HG03175 (cell line): ENCODE data around the gene ZFP64.
"Not testable (repeated sequence)": the region's sequence is repeated elsewhere in the genome, so short reads cannot be mapped to it uniquely, and the experiment has no call there.

Experiments
- ATAC-seq: cut with Tn5 transposase; IDR thresholded peaks from one replicate; pipeline ENCODE4 v1.9.1; 2021; ENCODE audit warnings: mild to moderate bottlenecking, moderate library complexity; ENCODE audit not compliant: unreplicated experiment

Gene ZFP64

DNA sequence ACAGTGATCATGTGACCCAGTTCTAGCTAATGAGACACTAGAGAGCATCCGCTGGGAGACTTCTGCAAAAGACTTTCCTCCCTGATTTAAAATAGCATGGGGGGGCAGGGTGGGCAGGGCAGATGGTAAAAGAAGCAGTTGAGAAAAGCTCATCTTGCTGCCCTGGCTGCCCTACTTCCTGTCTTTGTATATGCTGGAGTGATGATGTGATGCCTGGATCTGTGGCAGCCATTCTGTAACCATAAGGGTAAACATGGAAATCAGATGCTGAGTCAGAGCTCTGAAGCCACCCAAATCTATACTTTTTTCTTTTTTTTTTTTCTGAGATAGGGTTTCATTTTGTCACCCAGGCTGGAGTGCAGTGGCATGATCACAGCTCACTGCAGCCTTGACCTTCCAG lies 25.4 kb downstream of the ZFP64 start:
- ATAC-seq = no peak

DNA sequence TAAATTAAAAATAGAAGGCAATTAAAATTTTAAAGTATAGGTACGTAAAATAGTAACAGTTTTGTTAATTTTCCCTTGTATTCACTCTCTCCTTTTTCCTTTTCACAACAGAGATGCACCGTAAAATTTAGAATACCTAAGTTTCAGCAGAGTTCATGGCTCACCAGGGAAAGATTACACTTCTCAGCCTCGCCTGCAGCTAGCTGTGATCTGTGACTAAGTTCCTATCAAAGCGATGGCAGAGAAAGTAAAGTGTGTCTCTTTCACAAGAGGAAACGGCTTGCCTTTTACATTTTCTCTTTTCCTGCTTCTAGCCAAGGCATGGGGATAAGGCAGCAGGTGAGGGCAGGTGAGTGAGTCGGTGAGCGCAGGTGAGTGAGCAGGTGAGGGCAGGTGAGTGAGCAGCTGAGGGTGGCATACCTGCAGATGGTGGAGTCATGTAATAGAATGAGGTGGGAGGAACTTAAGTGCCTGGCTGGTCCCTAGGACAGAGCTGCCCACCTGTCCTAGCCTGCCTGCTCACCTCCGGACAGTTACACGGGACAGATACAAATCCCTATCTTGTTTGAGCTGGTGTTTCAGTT lies 30.9 kb downstream of the ZFP64 start:
- ATAC-seq = no peak

DNA sequence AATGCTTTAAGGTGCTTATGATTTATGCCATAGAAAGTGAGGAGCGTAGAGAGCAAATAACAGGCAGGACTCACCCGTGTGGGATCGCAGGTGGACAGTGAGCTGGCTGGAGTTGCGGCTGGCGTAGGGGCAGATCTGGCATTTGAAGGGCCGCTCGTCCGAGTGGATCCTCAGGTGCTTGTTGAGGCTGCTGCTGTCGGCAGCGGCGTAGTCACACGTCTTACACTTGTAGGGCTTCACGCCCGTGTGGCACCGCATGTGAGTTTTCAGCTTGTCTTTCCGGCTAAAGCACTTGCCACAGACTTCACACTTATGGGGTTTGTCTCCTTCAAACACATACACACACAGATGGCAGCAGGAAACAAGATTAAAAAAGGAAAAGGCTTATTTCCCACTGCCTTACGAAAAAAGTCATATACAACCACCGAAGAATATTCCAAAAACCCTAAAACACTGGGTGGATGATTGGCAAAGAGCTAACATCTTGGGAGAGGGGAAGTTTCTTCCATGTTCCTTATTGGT lies 31.5 kb downstream of the ZFP64 start:
- ATAC-seq = no peak

DNA sequence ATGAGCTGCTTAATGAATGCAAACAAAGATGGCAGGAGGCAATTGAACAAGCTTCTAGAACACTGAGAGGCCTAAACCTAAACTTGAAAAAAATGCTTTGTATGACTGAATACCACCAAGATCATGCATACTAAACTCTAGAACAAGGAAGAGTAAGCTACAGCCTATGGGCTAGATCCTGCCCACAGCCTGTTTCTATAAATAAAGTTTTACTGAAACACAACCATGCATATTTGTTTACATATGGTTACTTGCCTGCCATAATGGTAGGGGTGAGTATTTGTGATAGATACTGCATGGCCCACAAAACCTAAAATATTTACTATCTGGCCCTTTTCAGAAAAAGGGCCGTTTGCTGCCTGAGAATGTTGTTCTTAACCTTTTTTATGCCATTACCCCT lies 37.0 kb downstream of the ZFP64 start:
- ATAC-seq = no peak

DNA sequence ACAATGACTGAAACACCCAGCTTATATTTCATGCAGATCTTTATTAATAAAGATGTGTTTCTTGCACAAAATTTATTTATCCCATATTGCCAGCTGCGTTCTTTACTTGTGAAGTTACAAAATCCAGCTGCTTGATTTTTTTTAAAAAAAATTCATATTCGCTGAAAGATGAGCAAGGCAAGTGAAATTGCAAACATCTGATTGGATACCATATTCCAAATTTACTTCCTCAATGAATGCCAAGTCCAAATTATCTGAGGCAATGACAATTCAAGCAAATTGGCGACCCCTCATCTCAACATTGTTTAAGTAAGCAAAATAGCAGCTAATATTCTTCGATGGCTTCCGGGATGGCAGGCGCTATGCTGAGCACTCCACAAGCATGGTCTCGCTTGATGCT lies 37.7 kb downstream of the ZFP64 start:
- ATAC-seq = no peak

DNA sequence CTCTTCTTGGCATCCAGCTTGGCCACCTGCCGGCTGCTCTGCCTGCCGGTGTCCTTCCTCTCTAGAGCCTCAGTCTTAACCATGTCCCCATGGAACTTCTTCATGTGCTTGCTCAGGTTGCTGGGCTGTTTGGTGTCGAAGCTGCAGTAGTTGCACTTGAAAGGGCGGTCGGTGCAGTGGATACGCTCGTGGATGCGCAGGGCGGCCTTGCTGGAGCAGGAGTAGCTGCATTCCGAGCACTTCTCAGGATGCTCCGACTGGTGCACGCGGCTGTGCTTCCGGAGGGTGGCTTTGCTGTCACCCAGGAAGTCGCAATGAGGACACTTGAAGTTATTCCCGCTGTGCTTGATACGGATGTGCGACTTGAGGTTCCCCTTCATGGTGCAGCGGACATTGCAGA lies 38.7 kb downstream of the ZFP64 start:
- no peak for ATAC-seq

DNA sequence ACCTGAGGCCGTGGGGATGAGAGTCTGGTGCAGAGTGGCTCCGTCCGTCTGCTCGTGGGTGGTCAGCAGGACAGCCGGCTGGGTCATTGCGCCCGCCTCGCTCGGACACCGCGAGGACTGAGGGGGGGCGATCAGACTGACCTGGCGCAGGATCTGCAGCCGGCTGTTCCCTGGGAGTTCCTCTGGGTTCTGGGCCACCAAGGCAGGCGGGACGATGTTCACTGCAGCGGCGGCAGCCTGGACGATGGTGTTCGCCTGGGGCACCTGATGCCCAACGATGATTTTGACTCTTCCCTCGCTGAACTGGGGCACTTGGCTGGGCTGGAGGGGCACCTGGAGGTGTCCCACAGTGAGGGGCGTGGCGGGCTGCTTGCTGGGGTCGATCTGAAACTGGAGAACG lies 39.2 kb downstream of the ZFP64 start:
- ATAC-seq = no peak

DNA sequence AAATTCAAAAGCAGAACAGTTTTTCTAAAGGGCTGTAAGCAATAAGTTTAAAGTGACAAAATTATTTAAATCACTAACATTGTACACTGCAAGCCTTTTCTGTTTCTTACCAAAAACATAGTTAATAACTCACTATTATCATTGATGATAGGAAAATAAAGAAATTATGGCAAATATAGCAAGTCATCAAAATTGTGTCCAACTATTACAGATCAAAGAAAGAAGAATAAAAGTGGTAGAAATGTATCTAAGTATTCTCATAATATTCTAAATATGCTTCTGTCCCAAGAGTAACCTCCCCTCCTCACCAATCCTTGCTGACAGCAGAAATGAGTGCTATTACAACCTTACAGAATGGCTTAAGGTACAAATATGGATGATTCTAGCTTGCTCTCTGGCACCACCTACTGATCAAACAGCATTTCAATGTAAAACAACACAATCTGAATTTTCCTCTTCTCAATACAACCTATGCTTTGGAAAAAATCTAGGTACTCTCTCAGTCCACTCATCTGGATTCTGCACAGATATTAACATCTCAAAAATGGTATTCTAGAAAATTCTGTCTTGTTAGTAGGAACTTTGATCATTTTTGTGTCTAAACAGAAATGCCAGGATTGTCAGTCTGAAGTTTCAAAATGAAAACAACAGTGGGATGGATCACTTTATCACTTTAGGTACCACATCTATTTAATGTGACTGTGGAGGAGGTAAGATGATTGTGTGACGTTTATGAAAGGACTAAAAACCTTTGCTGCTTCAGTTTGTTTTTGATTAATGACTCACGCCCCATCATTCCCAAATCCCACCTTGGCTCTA lies 40.9 kb downstream of the ZFP64 start:
- peak; percentile 59 for ATAC-seq

DNA sequence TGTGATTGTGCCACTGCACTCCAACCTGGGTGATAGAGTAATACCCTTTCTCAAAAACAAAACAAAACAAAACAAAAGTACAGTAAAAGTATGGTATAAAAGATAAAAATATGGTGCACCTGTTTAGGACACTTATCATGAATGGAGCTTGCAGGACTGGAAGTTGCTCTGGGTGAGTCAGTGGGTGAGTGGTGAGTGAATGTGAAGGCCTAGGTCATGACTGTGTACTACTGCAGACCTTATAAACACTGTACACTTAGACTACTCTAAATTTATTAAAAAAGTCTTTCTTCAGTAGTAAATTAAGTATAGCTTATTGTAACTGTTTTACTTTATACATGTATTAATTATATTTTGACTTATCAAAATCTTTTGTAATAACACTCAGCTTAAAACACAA lies 46.0 kb downstream of the ZFP64 start:
- ATAC-seq = no peak

DNA sequence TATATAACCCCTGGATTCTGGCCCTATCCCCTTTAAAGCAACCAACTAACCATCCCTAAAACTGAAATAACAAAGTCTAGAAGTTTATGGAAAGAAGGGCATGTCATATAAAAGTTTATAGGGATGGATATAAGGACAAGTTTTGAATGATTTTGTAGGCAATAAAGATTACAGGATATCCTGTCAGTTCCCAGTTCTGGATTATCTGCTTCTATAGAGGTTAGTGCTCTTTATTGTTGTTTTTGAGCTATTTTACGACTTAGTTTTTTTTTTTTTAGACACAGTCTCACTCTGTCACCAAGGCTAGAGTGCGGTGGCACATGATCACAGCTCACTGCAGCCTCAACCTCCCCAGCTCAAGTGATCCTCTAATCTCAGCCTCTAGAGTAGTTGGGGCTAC lies 48.3 kb downstream of the ZFP64 start:
- ATAC-seq = no peak

DNA sequence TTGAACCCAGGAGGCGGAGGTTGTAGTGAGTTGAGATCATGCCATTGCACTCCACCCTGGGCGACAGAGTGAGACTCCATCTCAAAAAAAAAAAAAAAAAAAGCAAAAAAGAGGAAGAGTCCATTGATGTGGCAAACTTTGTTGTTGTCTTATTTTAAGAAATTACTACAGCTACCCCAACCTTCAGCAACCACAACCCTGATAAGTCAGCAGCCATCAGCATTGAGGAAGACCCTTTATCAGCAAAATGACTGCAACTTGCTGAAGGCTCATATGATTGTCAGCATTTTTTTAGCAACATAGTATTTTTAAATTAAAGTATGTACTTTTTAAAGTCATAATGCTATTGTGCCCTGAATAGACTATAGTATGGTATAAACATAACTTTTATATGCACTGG lies 48.8 kb downstream of the ZFP64 start:
- ATAC-seq = no peak

DNA sequence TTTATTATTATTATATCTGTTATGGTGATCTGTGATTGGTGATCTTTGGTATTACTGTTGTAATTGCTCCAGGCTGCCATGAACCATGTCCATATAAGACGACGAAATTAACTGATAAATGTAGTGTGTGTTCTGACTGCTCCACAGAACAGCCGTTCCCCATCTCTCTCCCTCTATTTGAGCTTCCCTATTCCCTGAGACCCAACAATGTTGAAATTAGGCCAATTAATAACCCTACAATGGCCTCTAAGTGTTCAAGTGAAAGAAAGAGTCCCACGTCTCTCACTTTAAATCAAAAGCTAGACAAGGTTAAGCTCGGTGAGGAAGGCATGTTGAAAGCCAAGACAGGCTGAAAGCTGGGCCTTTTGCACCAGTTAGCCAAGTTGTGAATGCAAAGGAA lies 51.6 kb downstream of the ZFP64 start:
- ATAC-seq = no peak

DNA sequence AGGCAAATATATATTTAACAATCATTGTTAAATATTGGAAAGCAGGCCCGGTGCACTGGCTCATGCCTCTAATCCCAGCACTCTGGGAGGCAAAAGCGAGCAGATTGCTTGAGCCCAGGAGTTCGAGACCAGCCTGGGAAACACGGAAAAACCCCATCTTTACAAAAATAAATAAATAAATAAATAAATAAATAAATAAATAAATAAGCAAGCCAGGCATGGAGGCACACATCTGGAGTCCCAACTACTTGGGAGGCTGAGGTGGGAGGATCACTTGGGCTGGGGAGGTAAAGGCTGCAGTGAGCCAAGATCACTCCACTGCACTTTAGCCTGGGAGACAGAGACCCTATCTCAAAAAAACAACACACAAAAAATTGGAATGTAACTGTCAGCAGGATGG lies 53.7 kb downstream of the ZFP64 start:
- ATAC-seq = no peak

DNA sequence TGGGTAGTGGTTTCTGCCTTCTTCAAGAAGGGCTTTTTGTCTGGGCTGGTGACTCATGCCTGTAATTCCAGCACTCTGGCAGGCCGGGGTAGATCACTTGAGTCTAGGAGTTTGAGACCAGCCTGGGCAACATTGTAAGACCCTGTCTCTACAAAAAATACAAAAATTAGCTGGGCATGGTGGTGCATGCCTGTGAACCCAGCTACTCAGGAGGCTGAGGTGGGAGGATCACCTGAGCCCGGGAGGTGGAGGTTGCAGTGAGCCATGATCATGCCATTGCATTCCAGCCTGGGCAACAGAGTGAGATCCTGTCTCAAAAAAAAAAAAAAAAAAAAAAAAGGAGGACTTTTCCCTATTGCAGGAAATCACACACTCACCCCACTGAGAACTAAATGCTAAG lies 57.9 kb downstream of the ZFP64 start:
- not testable (repeated sequence) for ATAC-seq

DNA sequence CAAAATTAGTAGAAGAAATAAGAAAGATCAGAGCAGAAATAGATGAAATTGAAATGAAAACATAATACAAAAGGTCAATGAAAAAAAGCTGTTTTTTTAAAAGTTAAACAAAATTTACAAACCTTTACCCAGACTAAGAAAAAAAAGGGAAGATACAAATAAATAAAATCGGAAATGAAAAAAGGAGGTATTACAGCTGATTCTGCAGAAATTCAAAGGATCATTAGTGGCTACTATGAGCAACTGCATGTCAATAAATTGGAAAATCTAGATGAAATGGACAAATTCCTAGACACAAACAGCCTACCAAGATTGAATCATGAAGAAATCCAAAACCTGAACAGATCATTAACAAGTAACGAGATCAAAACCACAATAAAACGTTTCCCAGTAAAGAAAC lies 59.2 kb downstream of the ZFP64 start:
- no peak for ATAC-seq

DNA sequence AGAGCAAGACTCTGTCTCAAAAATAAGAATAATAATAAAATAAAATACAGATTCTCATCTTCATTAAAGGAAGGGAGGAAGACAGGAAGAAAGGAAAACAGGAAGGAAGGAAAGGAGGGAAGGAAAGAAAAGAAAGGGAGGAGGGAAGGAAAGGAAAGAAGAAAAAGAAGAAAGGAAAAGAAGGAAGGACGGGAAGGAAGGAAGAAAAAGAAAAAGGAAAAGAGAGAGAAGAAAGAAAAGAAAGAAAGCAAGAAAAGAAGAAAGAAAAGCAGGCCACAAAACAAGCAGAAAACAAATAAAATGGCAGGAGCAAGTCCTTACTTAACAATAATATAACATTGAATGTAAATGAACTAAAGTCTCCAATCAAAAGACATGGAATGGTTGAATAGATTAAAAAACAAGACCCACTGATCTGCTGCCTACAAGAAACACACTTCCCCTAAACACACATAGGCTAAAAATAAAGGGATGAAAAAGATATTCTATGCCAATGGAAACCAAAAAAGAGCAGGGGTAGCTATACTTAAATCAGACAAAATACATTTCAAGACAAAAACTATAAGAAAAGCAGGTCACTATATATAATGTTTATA lies 60.4 kb downstream of the ZFP64 start:
- ATAC-seq = no peak

DNA sequence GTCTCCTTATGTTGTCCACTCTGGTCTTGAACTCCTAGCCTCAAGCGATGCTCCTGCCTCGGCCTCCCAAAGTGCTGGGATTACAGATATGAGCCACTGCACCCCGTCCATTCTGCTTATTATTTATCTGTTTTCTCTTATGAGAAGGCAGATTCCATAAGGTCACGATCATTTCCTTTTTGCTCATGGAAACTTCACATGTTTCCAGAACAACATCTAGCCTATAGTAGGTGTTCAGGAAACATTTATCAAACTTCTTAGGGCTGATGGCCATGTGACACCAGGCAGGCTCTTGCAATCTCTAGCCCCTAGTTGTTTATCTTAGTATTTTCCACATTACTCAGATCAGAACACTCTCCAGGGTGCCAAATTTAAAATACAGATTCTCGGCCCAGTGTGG lies 61.2 kb downstream of the ZFP64 start:
- ATAC-seq = no peak

DNA sequence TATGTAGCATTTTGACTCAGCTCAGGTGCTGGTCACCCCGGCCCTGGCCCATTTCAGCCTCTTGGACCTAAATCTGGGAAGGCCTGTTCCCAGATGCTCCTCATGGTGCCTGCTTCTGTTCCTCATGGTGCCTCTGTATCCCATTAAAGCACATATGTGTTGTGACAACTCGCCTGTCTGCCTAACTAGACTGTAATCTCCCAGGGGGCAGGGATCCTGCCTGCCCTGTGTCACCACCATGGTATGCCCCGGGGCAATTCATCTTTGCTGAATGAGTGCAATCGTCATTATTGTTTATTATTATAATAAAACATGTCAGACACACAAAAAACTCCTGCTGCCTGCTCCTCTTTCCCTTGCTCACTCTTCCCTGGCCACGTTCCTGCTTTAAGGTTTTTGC lies 62.0 kb downstream of the ZFP64 start:
- no peak for ATAC-seq

DNA sequence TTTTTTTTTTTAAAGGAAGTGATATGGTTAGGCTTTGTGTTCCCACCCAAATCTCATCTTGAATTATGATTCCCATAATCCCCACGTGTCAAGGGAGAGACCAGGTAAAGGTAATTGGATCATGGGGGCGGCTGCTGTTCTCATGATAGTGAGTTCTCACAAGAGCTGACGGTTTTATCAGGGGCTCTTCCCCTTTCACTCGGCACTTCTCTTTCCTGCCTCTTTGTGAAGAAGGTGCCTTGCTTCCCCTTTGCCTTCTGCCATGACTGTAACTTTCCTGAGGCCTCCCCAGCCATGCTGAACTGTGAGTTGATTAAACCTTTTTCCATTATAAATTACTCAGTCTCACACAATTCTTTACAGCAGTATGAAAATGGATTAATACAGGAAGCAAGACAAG lies 64.3 kb downstream of the ZFP64 start:
- ATAC-seq = no peak

DNA sequence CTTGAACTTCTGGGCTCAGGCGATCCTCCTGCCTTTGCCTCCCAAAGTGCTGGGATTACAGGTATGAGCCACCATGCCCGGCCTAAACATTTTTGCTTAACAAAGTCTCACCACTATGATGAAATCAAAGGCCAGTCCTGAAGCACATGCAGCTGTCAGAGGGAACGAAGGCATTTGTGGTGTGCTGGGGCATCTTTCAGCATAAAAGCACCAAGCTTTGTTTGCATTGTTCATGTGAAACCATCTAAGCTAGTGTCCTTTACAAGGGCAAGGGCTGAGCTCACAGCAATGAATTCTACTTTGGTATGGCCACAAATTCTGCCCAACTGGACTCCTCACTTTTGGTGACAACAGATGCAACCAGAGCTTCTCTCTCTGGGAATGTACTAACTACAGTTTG lies 66.8 kb downstream of the ZFP64 start:
- no peak for ATAC-seq

DNA sequence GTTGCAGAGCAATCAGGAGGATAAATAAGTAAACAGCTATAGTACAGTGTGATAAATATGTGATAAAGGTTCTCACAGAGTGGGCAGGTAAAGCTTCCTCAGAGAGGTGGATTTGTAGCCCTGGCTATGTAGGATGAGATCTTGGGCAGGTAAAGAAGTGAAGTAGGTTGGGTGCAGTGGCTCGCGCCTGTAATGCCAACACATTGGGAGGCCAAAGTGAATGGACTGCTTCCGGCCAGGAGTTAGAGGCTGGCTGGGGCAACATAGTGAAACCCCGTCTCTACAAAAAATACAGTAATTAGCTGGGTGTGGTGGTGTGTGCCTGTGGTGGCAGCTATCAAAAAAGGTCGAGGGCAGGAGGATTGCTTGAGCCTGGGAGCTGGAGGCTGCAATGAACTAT lies 72.9 kb downstream of the ZFP64 start:
- ATAC-seq = no peak

DNA sequence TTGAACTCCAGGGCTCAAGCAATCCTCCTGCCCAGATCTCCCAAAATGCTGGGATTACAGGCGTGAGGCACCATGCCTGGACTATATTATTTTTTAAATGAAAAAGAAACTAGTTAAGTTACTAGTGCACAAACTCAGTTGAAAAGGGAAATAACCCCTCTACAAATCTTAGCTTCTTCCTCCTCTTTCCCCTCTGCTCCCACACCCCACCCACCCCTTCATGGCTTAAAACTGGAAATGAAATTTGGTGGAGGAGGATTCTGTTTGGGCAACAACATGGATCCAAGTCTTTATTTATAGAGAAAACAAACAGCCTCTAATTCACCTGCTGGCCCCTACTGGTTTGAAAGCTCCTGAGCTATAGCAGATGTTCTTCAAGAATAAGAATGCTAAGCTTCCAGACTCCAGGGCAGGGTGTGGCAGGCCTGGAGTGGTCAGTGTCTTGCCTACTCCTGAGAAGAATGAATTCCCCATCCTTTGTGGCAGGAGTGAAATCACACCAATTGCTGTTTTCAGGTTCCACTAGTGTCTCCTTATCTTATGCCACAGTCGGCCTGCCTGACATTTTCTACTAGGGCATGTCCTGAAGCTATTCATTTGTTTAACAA lies 73.5 kb downstream of the ZFP64 start:
- no peak for ATAC-seq
